Fibroblast of pulmonary artery (primary cell): ENCODE measurements around the gene DRAXIN.

ENCODE experiments used
- DNase-seq: peaks from one replicate; pipeline ENCODE4 v3.0.0-alpha.2; 2010; ENCODE audit warnings: low read depth
- H3K4me3 ChIP-seq: replicated peaks from 2 replicates; pipeline ENCODE4 v1.5.1; 2011; ENCODE audit warnings: low read depth, mild to moderate bottlenecking, control low read depth, low read length, moderate library complexity
- CTCF ChIP-seq: IDR thresholded peaks from 2 replicates; pipeline ENCODE4 v1.5.1; 2011; ENCODE audit warnings: mild to moderate bottlenecking, control low read depth, low read length, inconsistent platforms; ENCODE audit errors: missing control alignments

Gene DRAXIN

GRCh38 chr1:11657654-11658053 is 33.9 kb upstream of the DRAXIN start:
- DNase-seq = no peak
- TF ChIP-seq CTCF = no peak

GRCh38 chr1:11658542-11658941 is 33.0 kb upstream of the DRAXIN start:
- no peak for TF ChIP-seq CTCF
- no peak overlapping the region for H3K4me3 ChIP-seq
- DNase-seq = no peak

More at GRCh38 chr1:11657654-11658053, 33.9 kb upstream of the DRAXIN start:
- H3K4me3 ChIP-seq = no peak overlapping the region

GRCh38 chr1:11659748-11660147 is 31.8 kb upstream of the DRAXIN start:
- TF ChIP-seq CTCF = no peak
- no peak overlapping the region for H3K4me3 ChIP-seq
- no peak for DNase-seq

GRCh38 chr1:11661103-11661502 is 30.4 kb upstream of the DRAXIN start:
- no peak overlapping the region for H3K4me3 ChIP-seq
- TF ChIP-seq CTCF = no peak
- no peak for DNase-seq

- no peak for TF ChIP-seq CTCF
- H3K4me3 ChIP-seq = peak overlapping the region; percentile 51
- DNase-seq = peak; percentile 27
Measured at GRCh38 chr1:11664336-11665065, 27.0 kb upstream of the DRAXIN start.

GRCh38 chr1:11668516-11668915 is 23.0 kb upstream of the DRAXIN start:
- no peak overlapping the region for H3K4me3 ChIP-seq
- no peak for DNase-seq
- TF ChIP-seq CTCF = no peak

- TF ChIP-seq CTCF = no peak
- DNase-seq = no peak
- no peak overlapping the region for H3K4me3 ChIP-seq
Measured at GRCh38 chr1:11670747-11671146, 20.8 kb upstream of the DRAXIN start.
